Ishikawa (cell line): ENCODE data around the gene GOLGA5.

Experiments
- CEBPB ChIP-seq: IDR thresholded peaks from 2 replicates; pipeline ENCODE4 v1.6.1; 2012
- CREB1 ChIP-seq: IDR thresholded peaks from 2 replicates; pipeline ENCODE4 v1.6.1; 2012; ENCODE audit warnings: low read depth
- EGR1 ChIP-seq: IDR thresholded peaks from 2 replicates; pipeline ENCODE4 v1.6.1; 2012
- EP300 ChIP-seq: IDR thresholded peaks from 2 replicates; pipeline ENCODE4 v1.6.1; 2012; ENCODE audit warnings: borderline replicate concordance
- FOXM1 ChIP-seq: IDR thresholded peaks from 2 replicates; pipeline ENCODE4 v1.6.1; 2012; ENCODE audit warnings: low read depth, borderline replicate concordance
- MAX ChIP-seq: IDR thresholded peaks from 2 replicates; pipeline ENCODE4 v1.6.1; 2012
- NFIC ChIP-seq: IDR thresholded peaks from 2 replicates; pipeline ENCODE4 v1.6.1; 2012
- RAD21 ChIP-seq: IDR thresholded peaks from 2 replicates; pipeline ENCODE4 v1.6.1; 2012; ENCODE audit warnings: low read depth
- REST ChIP-seq: IDR thresholded peaks from 2 replicates; pipeline ENCODE4 v1.6.1; 2012; ENCODE audit warnings: low read depth, mild to moderate bottlenecking
- TAF1 ChIP-seq: IDR thresholded peaks from 2 replicates; pipeline ENCODE4 v1.6.1; 2012; ENCODE audit warnings: low read depth, mild to moderate bottlenecking
- TCF12 ChIP-seq: IDR thresholded peaks from 2 replicates; pipeline ENCODE4 v1.6.1; 2012; ENCODE audit warnings: low read depth
- TEAD4 ChIP-seq: IDR thresholded peaks from 2 replicates; pipeline ENCODE4 v1.6.1; 2012
- USF1 ChIP-seq: IDR thresholded peaks from 2 replicates; pipeline ENCODE4 v1.6.1; 2012
- YY1 ChIP-seq: IDR thresholded peaks from 2 replicates; pipeline ENCODE4 v1.6.1; 2012; ENCODE audit warnings: low read depth
- ZBTB7A ChIP-seq: IDR thresholded peaks from 2 replicates; pipeline ENCODE4 v1.6.1; 2012; ENCODE audit warnings: low read depth

The GOLGA5 gene

GRCh38 chr14:92830902-92831301 is 36.8 kb downstream of the GOLGA5 start:
- no peak for TF ChIP-seq FOXM1
- TF ChIP-seq CEBPB = no peak
- no peak for TF ChIP-seq RAD21

- TF ChIP-seq YY1 (no peak), REST (no peak), RAD21 (no peak), TCF12 (no peak), MAX (no peak), ZBTB7A (no peak), EP300 (no peak)
These were observed 38.1 kb downstream of the GOLGA5 start for GRCh38 chr14:92832137-92832700.

- TF ChIP-seq TAF1 = no peak
- no peak for TF ChIP-seq REST
- TF ChIP-seq CEBPB = no peak
- TF ChIP-seq RAD21 = no peak
- TF ChIP-seq ZBTB7A = no peak
- no peak for TF ChIP-seq TCF12
- TF ChIP-seq FOXM1 = no peak
- TF ChIP-seq NFIC = no peak
- TF ChIP-seq TEAD4 = no peak
- no peak for TF ChIP-seq YY1
- no peak for TF ChIP-seq EP300
- TF ChIP-seq USF1 = no peak
- no peak for TF ChIP-seq MAX
- TF ChIP-seq CREB1 = no peak
- TF ChIP-seq EGR1 = no peak
These were observed 47.8 kb downstream of the GOLGA5 start for GRCh38 chr14:92841930-92842329.

- TF ChIP-seq CEBPB (no peak), USF1 (no peak), TCF12 (no peak), RAD21 (no peak), YY1 (no peak), TAF1 (no peak), EGR1 (no peak), FOXM1 (no peak), EP300 (no peak), ZBTB7A (no peak), NFIC (no peak)
These were observed 50.1 kb downstream of the GOLGA5 start for GRCh38 chr14:92844204-92844603.

- peak; percentile 72; the same call in 1 of the 2 replicates for TF ChIP-seq USF1
- TF ChIP-seq NFIC = peak; percentile 11; the same call in 1 of the 2 replicates
- no peak for TF ChIP-seq TEAD4
- no peak for TF ChIP-seq RAD21
- no peak for TF ChIP-seq FOXM1
- TF ChIP-seq REST = no peak
- no peak for TF ChIP-seq CREB1
- no peak for TF ChIP-seq YY1
- TF ChIP-seq TAF1 = no peak
- TF ChIP-seq EGR1 = no peak
- 0 out of 2 replicates have a peak, but pooled peaks have one; percentile 51 for TF ChIP-seq EP300
These were observed 52.2 kb downstream of the GOLGA5 start for GRCh38 chr14:92846162-92846897.
